GM18508 (cell line): ENCODE measurements around the gene KLC1.

Source experiments
- ATAC-seq: cut with Tn5 transposase; IDR thresholded peaks from one replicate; pipeline ENCODE4 v1.9.1; 2021; ENCODE audit warnings: moderate number of reproducible peaks; ENCODE audit not compliant: insufficient read depth, unreplicated experiment

Gene KLC1

GRCh38 chr14:103700753-103701490 is 71.9 kb downstream of the KLC1 start:
- no peak for ATAC-seq

- ATAC-seq: no peak
These were observed 73.1 kb downstream of the KLC1 start for GRCh38 chr14:103702095-103702494.

- ATAC-seq: no peak
These were observed 73.8 kb downstream of the KLC1 start for GRCh38 chr14:103702497-103703432.

GRCh38 chr14:103703433-103704385 is 74.7 kb downstream of the KLC1 start:
- no peak for ATAC-seq

- no peak for ATAC-seq
These were observed 75.7 kb downstream of the KLC1 start for GRCh38 chr14:103704708-103705107.

GRCh38 chr14:103705118-103705503 is 76.1 kb downstream of the KLC1 start:
- no peak for ATAC-seq

GRCh38 chr14:103705504-103706284 is 76.7 kb downstream of the KLC1 start:
- no peak for ATAC-seq

- ATAC-seq: no peak
These were observed 77.7 kb downstream of the KLC1 start for GRCh38 chr14:103706551-103707328.

GRCh38 chr14:103707329-103708263 is 78.6 kb downstream of the KLC1 start:
- no peak for ATAC-seq

GRCh38 chr14:103708750-103709187 is 79.8 kb downstream of the KLC1 start:
- ATAC-seq: no peak

GRCh38 chr14:103709814-103710213 is 80.8 kb downstream of the KLC1 start:
- no peak for ATAC-seq

GRCh38 chr14:103710771-103711377 is 81.9 kb downstream of the KLC1 start:
- ATAC-seq: no peak

GRCh38 chr14:103711516-103712431 is 82.8 kb downstream of the KLC1 start:
- ATAC-seq: no peak

GRCh38 chr14:103712633-103713247 is 83.7 kb downstream of the KLC1 start:
- ATAC-seq: no peak

- no peak for ATAC-seq
These were observed 84.5 kb downstream of the KLC1 start for GRCh38 chr14:103713304-103714062.
